ENCODE measurements around the gene ACTRT2. TPM values are rescaled to one million over a fixed set of nuclear protein-coding genes. Genes with fewer than 3 reads are reported as not detected.

ACTRT2 gene
- total RNA-seq, 1 experiment from 2014 or later, result not detected

DNA sequence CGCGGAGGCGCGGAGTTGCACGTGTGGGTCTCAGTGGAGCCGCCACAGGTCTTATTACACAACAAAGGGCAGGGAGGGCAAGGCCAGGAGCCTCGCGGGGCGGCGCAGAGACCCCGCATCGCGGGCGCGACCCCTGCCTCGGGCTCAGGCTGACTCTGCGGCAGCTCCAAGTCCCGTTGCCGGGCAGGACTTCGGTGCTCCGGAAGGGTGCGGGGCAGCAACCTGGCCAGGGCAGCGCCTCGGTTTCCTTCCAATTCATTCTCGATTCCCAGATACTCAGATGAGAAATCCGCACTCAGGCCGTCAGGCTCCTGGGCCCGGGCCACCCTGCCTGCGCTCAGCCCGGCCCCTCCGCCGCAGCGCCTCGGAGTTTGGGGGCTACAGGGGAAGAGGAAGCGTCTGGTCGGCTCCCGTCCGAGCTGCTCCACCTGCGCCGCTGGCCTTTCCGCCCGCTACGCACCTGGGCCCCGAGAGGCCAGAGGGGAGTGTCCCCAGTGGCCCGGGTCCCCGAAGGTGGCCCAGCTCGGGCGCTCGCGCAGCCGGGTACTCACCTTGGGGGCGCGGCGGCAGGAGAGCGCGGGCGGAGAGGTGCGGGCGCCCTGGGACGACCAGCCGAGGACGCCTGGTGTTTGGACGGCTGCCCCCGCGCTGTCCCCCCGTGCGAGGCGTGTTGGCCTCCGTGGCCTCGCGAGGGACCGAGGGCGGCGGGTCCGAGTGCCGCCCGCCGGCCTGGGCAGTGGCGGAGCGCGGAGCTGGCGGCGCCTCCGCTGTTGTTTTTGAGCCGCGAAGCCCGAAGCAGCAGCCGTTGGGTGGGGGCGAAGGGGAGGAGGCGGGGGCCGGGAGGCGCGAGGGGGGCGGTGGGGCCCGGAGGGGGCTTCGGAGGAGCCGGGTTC is 46.6 kb downstream of the ACTRT2 start:
- no peak for DNase-seq (ENCODE audit: low read depth)

DNA sequence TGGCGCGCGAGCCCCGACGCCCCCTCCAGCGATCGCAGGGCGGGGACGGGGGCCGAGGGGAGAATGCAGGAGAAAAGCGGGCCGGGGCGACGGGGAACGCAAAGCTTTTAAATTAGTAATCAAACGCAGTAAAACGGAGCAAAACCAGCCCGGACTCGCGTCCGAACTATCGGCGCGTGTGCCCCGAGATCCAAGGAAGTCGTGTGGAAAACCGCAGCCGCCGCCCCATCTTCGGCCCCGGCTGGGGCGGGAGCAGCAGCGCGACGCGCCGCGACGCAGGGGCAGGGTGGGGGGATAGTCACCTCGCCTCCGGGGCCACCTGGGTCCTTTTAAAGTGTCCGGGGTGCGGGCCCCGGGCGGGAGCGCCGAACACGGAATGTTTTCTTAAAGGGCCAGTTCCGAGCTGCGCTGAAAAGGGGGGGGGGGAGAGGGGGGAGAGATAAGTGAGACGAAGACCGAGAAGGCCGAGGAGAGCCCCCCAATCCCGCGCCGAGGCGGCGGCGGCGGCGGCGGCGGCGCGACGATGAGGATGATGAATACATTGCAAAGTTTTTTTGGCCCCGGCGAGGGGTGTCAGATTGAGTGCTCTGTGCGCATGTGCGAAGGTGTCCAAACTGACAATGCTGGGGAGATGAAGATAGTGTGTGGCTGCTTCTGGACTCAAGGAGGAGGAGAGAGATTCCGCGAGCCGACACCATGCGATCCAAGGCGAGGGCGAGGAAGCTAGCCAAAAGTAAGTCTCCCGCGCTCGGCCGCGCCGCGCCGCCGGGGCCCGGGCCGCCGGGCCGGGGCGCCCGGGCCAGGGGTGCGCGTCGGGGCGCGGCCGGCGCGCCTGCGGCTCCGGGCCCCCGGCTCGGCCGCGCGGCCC is 47.5 kb downstream of the ACTRT2 start, which contains the start of gene PRDM16:
PRDM16 (plus strand) TSS at position 640 of the 868 bp plus-strand sequence; CDS start at position 697, 57 bp downstream.
- peak; percentile 81 for DNase-seq (ENCODE audit: low read depth)

DNA sequence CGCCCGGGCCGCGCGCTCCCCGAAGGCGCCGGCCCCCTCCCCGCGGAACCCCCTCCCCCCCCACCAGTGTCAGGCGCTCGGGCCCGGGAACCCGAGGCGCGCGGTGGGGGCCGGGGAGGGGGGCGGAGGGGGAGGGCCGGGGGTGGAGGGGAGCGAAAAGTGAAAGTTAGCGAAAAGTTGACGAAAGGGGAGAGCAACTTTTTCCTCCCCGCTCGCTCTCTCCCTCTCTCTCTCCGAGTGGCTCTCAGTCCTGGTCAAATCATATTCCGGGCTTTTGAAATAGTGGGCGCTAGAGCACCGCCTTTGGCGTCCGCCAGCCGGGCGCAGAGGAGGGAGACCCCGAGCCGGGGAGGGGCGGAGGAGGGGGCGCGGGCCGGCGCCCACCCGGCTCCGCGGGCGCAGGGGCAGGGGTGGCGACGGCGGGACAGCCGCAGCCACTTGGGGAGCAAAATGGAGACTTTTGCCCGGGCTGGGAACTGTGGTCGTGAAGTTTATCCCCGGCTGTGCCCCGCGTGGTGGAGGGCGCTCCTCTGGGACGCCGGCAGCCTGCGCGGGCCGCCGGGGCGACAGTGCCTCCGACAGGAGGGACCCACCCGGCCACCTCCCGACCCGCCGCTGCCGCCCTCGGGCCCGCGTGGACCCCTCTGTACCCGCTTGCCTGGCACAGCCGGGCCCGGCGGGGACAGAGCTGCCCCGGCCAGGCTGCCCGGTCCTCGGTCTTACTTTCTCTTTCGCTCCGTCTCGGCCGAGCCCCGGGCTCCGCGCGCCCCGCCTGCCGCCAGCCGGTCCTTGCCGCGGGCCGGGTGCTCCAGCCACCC is 48.4 kb downstream of the ACTRT2 start:
- DNase-seq (ENCODE audit: low read depth), result peak; percentile 80

DNA sequence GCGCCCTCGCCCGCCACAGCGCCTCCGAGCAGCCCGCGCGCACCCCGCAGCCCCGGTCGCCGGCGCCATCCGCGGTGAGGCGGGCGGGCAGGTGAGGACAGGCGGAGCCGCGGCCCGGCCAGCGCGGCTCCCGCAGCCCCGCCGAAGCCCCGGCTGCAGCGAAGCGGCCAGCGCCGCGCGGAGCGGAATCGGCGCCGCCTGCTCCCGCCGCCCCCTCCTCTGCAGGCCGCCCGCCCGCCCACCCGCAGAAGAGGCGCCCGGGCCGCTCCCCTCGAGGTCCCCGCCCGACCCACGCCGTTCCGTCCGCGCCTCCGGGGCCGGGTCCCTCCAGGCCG is 49.0 kb downstream of the ACTRT2 start:
- DNase-seq (ENCODE audit: low read depth), result peak; percentile 35

DNA sequence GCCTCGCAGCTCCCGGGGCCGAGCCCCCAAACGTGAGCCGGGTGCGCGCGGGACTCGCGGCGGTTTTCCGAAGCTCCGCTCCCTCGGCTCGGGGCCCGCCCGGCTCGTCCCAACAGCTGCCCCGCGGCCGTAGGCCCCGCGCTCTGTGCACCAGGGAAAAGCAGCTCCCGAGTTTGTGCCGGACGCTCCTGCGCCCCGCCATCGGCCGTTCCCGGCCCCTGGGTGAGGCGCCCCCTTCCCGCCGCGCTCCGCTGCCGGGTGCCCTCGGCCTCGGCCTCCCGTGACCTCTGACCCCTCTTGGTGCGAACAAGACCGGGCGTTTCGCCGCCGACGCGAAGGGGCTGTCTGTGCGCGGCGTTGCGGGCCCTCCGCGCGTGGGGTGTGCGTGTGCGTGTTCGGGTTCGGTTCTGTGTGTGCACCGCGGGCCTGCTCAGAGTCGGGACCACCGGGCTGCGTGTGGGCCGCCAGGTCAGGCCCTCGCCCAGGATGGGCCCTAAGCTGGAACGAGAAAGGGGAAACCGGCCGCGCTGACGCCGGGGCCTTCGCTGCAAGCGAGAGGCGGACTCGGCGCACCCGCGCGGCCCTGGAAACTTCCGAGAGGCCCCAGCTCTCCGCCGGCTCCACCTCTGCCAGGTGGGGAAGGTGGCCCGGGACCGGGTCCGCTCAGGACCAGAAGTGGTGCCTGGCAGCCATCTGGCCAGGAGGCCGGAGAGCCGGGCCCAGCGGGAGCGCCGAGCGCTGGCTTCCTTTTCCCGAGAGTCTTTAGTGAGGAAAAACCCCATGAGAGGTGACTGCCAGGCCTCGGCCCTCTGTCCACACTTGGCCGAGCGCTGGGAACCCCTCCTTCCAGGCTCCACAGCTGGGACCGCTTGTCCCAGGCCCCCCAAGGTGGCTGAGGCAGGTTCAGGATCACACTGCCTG is 49.6 kb downstream of the ACTRT2 start:
- peak; percentile 45 for DNase-seq (ENCODE audit: low read depth)

DNA sequence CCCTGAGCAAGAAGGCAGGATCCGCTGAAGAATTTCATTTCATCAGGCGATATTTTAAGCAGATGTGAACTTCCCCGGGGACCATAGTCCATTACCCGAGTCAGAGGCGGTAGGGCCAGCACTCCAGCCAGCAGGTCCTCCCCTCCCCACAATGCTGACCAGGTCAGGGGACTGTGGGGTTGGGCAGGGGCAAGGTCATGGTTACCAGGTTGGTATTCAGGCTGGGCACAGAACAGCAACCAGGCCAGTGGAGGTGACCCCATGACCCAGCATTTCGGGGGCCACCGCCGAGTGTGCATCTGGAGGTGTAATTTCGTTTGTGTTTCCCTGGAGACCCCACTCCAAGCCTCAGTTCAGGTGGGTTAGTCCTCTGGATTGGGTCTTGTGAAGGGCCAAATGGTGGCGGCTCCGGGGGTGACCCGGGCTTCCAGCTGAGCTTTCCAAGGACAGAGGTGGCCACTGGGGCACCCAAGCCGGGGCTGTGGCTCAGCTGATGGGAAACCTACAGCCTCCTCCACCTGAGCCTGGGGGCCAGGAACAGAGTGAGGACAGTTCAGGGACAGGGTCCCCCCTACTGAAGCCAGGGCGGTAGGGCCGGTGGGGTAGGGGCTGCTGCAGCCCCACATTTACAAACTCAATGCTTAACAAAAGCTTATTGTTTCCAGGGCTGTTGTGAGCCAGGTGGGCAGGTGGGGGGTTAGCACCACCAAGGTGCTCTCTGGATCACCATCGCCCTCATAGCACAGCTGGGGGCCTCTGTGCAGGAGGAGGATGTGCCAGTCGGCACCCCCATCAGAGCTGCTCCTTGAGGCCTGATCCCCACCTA is 50.5 kb downstream of the ACTRT2 start:
- no peak for DNase-seq (ENCODE audit: low read depth)

Other genes starting within 250 kb of the ACTRT2 start
- not detected in 2 replicates for gene TTC34, start 219.8 kb upstream of the ACTRT2 start, total RNA-seq (2014; rRNA removed; shearing (Covaris generic))
- 0.91 and 3.1 TPM in 2 replicates for gene PRDM16, start 47.7 kb downstream of the ACTRT2 start, total RNA-seq (2014; rRNA removed; shearing (Covaris generic))

All from Daoy (cell line).